ENCODE data around the gene SH3YL1.

DNA sequence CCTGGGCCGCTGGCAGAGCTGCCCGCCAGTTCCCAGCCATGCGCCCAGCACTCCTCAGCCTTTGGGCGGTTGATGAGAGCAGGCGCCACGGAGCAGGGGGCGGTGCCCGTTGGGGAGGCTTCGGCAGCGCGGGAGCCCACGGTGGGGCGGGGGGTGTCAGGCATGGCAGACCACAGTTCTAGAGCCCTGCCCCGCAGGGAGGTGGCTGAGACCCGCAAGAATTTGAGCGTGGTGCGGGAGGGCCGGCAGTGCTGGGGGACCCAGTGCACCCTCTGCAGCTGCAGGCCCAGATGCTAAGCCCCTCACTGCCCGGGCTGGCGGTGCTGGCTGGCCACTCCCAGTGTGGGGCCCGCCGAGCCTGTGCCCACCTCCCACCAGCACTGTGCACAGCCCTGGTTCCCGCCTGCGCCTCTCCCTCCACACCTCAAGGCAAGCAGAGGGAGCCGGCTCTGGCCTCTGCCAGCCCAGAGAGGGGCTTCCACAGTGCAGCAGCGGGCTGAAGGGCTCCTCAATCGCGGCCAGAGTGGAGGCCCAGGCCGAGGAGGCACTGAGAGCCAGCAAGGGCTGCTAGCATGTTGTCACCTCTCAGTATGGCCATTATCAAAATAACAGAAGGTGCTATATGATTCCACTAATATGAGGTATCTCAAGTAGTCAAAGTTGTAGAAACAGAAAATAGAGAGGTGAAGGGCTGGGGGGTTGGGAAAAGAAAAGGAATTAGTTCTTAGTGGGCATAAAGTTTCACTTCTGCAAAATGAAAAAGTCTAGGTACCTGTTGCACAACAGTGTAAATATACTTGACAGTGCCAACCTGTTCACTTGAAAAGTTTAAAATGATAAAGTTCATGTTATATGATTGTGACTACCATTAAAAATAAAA, 72.3 kb downstream of the SH3YL1 start:
- TF ChIP-seq EP300 (IDR thresholded peaks at IDR 0.05) (no peak), POLR2A (IDR thresholded peaks at IDR 0.05) (no peak)
- TF ChIP-seq, protein P1, sequence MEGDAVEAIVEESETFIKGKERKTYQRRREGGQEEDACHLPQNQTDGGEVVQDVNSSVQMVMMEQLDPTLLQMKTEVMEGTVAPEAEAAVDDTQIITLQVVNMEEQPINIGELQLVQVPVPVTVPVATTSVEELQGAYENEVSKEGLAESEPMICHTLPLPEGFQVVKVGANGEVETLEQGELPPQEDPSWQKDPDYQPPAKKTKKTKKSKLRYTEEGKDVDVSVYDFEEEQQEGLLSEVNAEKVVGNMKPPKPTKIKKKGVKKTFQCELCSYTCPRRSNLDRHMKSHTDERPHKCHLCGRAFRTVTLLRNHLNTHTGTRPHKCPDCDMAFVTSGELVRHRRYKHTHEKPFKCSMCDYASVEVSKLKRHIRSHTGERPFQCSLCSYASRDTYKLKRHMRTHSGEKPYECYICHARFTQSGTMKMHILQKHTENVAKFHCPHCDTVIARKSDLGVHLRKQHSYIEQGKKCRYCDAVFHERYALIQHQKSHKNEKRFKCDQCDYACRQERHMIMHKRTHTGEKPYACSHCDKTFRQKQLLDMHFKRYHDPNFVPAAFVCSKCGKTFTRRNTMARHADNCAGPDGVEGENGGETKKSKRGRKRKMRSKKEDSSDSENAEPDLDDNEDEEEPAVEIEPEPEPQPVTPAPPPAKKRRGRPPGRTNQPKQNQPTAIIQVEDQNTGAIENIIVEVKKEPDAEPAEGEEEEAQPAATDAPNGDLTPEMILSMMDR (IDR thresholded peaks at IDR 0.05): no peak

Data from ovary (tissue), 3 donors.